GM12864 (cell line): ENCODE measurements around the gene SEC16A.
A peak's percentile ranks its signal among the peaks of the same experiment; 100 is the strongest.

Experiments used
- DNase-seq: peaks from one replicate; pipeline ENCODE4 v3.0.0-alpha.2; 2011; ENCODE audit warnings: low read depth
- H3K4me3 ChIP-seq: 2 replicates; pipeline ENCODE4 v1.5.1; 2011; ENCODE audit warnings: mild to moderate bottlenecking, low read depth, low read length, control low read depth
- TF ChIP-seq, protein P1 (sequence below): IDR thresholded peaks from 2 replicates; pipeline ENCODE4 v1.5.1; 2011; ENCODE audit warnings: low read depth, mild to moderate bottlenecking, moderate library complexity, low read length, control low read depth, inconsistent platforms; ENCODE audit errors: missing control alignments

Gene SEC16A

DNA sequence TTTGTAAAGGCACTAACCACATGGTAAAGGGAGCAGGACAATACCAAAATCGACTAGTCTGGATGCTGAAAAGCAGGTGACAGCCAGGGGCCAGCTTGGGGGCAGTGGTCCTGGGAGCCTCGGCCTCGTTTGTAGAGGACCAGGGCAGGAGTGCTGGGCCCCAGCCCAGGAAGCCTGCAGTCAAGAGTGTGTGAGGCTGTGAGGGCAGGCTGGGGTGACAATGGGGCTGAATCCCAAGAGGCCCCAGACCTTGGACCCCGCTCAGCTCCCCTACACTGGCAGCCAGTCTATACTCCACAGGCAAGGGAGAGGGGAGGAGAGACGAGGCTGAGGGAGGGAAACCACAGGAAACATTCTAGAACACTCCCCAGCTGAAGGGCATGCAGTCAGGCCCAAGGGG, 40.6 kb downstream of the SEC16A start:
- H3K4me3 ChIP-seq, result no peak overlapping the region
- TF ChIP-seq, protein P1, sequence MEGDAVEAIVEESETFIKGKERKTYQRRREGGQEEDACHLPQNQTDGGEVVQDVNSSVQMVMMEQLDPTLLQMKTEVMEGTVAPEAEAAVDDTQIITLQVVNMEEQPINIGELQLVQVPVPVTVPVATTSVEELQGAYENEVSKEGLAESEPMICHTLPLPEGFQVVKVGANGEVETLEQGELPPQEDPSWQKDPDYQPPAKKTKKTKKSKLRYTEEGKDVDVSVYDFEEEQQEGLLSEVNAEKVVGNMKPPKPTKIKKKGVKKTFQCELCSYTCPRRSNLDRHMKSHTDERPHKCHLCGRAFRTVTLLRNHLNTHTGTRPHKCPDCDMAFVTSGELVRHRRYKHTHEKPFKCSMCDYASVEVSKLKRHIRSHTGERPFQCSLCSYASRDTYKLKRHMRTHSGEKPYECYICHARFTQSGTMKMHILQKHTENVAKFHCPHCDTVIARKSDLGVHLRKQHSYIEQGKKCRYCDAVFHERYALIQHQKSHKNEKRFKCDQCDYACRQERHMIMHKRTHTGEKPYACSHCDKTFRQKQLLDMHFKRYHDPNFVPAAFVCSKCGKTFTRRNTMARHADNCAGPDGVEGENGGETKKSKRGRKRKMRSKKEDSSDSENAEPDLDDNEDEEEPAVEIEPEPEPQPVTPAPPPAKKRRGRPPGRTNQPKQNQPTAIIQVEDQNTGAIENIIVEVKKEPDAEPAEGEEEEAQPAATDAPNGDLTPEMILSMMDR, result no peak
- DNase-seq, result no peak

DNA sequence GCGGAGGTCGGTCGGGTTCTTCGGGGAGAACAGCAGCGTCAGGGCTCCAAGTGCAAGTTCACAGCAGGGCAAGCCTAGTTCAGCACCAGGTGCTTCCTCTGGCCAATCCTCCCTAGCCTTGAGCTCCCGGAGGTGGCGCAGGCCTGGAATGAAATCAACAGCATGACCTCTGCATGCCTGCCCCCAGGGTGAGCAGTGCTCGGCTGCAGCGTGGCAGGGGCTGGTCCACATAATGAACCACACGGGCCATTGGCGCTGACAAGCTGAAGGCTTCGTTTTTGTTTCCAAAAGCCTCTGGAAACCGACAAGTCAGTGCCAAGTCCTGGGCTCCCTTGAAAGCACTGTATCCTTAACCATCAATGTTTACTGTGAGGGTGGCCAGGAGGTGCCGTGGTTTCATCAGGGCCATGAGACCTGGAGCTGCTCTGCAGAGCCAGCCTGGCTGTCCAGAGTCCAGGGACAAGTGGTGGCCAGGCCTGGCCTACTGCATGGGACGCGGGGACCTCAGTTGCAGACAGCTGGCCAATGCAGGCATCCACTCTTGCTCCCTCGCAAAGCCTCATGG, 41.1 kb downstream of the SEC16A start:
- no peak for DNase-seq
- TF ChIP-seq, protein P1, result no peak
- no peak overlapping the region for H3K4me3 ChIP-seq

GRCh38 chr9:136441191-136441680, 41.6 kb downstream of the SEC16A start:
- DNase-seq, result no peak
- no peak overlapping the region for H3K4me3 ChIP-seq
- TF ChIP-seq, protein P1, result no peak

GRCh38 chr9:136439481-136440408, 43.1 kb downstream of the SEC16A start, which contains the start of gene INPP5E:
Gene INPP5E, minus strand, starts transcription at chr9:136439845. Its CDS starts 426 bp downstream, at chr9:136439419.
- H3K4me3 ChIP-seq, result peak within 1 kb of the TSS; percentile 89
- DNase-seq, result peak; percentile 13
- TF ChIP-seq, protein P1, result peak; percentile 65

- no peak for DNase-seq
- peak overlapping the region; percentile 89 for H3K4me3 ChIP-seq
- TF ChIP-seq, protein P1, result no peak
These were observed 44.0 kb downstream of the SEC16A start for GRCh38 chr9:136438548-136439480.

GRCh38 chr9:136437839-136438547, 44.8 kb downstream of the SEC16A start:
- no peak for DNase-seq
- H3K4me3 ChIP-seq, result peak overlapping the region; percentile 89
- TF ChIP-seq, protein P1, result no peak
